Stimulated activated memory B cell treated with anti-CD40 and anti-IgM and Interleukin-4, amounts not matched to agents 10 μg/mL and 1 μg/mL and 100 μg/mL, for 72 hours (primary cell): ENCODE results near the gene ARVCF.

Source experiments
- ATAC-seq: fragments of 150-1000 bp; cut with Tn5 transposase; 2 replicates; pipeline ENCODE4 v1.10.0; 2021
- H3K27ac Mint-ChIP-seq: one replicate; pipeline ENCODE4 v1.8.0; 2022; ENCODE audit warnings: mild to moderate bottlenecking, mixed read lengths
- H3K27me3 Mint-ChIP-seq: one replicate; pipeline ENCODE4 v1.8.0; 2022; ENCODE audit warnings: mixed read lengths
- H3K36me3 Mint-ChIP-seq: one replicate; pipeline ENCODE4 v1.8.0; 2022; ENCODE audit warnings: mixed read lengths
- H3K4me1 Mint-ChIP-seq: one replicate; pipeline ENCODE4 v1.8.0; 2022; ENCODE audit warnings: mixed read lengths
- H3K4me3 Mint-ChIP-seq: one replicate; pipeline ENCODE4 v1.8.0; 2022; ENCODE audit warnings: mild to moderate bottlenecking, moderate library complexity, mixed read lengths
- H3K9me3 Mint-ChIP-seq: one replicate; pipeline ENCODE4 v1.8.0; 2022; ENCODE audit warnings: mixed read lengths

The ARVCF gene

DNA sequence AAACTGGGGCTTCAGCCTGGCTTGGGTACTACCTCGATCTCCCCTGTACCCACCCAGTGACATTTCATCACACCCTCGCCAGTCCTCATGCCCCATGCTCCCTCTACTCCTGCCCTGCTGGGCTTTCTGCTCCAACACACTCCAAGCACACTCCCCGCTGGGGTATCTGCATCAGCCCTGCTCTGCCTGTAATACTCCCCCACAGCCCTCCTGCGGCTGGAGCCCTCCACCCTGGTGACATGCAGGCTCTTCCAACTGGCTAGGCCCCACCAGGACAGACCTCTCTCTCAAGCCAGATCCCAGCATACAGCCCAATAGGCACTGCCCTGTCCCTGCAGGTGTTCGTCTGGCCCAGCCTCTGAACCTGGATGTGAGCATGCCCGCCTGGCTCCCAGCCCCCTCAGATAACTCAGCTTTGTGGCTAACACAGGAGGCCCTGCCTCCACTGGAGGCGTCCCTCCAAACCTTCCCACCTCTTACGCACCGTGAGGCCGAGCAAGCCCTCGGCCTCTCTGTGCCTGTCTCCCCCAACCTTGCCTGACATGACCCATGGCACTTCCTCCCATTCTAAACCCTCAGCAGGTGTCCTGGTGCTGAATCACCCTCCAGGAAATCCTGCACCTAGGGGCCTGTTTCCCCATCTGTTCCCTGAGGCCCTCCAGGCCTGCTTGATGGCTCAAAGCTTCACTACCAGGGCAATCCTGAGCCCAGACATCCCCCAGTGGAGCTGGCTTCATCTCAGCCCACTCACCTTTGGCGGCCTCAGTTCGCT is 41.5 kb downstream of the ARVCF start:
- no peaks in the 10 kb centered on the region for H3K36me3 Mint-ChIP-seq
- no peak overlapping the region for H3K4me3 Mint-ChIP-seq
- peaks cover 21% of the 10 kb centered on the region for H3K27me3 Mint-ChIP-seq
- H3K4me1 Mint-ChIP-seq, result peaks cover 22% of the 10 kb centered on the region
- ATAC-seq, result no peak
- no peaks in the 10 kb centered on the region for H3K9me3 Mint-ChIP-seq
- H3K27ac Mint-ChIP-seq, result no peak overlapping the region

DNA sequence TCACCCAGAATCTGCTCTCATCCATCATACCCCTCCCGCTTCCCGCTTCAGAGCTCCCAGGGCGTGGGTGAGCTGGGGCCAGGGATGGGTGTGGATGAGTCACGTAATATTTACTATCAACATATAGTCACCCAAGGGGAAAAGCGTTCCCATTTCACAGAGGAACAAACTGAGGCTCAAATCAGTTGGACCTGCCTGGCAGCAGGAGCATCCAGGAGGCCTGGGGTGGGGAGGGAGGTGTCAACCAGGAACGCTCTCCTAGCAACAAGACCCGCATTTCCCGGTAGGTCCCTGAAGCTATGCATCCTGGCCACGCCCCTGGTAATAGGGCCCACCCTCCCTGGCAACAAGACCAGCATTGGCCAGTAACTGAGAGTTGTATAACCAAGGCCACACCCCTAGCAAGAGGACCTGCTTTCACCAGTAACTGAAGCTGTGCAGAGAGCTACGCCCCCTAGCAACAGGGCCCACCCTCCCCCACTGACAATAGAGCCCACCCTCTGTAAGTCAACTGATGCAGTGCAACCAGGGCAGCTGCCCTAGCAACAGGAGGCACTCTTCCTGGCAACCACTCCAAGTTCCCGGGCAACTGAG is 42.3 kb downstream of the ARVCF start:
- H3K4me1 Mint-ChIP-seq, result peaks cover 22% of the 10 kb centered on the region
- peaks cover 1% of the 10 kb centered on the region for H3K36me3 Mint-ChIP-seq
- peaks cover 21% of the 10 kb centered on the region for H3K27me3 Mint-ChIP-seq
- H3K27ac Mint-ChIP-seq, result no peak overlapping the region
- no peak overlapping the region for H3K4me3 Mint-ChIP-seq
- H3K9me3 Mint-ChIP-seq, result no peaks in the 10 kb centered on the region
- ATAC-seq, result no peak

- peaks cover 22% of the 10 kb centered on the region for H3K4me1 Mint-ChIP-seq
- no peak for ATAC-seq
- H3K4me3 Mint-ChIP-seq, result no peak overlapping the region
- H3K27me3 Mint-ChIP-seq, result peaks cover 21% of the 10 kb centered on the region
- no peaks in the 10 kb centered on the region for H3K9me3 Mint-ChIP-seq
- H3K36me3 Mint-ChIP-seq, result peaks cover 5% of the 10 kb centered on the region
- no peak overlapping the region for H3K27ac Mint-ChIP-seq
Observed at GRCh38 chr22:19973551-19974267, 42.9 kb downstream of the ARVCF start.

GRCh38 chr22:19972652-19973550 is 43.7 kb downstream of the ARVCF start:
- Mint-ChIP-seq H3K4me3 (no peak overlapping the region), H3K36me3 (peaks cover 5% of the 10 kb centered on the region), H3K9me3 (no peaks in the 10 kb centered on the region)

DNA sequence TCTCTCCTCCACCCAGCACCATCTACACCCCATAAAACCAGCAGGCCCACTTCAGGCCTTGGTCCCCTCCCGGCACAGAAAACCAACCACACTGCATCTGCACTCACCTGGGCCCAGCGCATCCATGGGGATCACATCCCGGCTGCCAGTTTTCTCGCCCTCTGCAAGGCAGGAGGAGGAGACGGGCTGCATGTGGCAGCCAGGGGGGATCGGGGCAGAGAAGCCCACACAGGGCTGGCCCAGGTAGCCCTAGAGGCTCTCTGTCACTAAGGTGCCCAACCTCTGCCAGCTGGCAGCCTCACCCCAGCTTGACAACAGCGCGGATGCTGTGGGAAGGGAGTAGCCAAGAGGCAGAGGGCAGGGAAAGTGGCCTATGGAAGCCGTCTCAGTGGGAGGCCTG is 44.4 kb downstream of the ARVCF start:
- Mint-ChIP-seq H3K9me3 (no peaks in the 10 kb centered on the region), H3K4me3 (no peak overlapping the region), H3K27me3 (peaks cover 21% of the 10 kb centered on the region), H3K27ac (peak overlapping the region; percentile 33), H3K4me1 (peaks cover 22% of the 10 kb centered on the region), H3K36me3 (peaks cover 8% of the 10 kb centered on the region)
- no peak for ATAC-seq

More at GRCh38 chr22:19972652-19973550, 43.7 kb downstream of the ARVCF start:
- peaks cover 22% of the 10 kb centered on the region for H3K4me1 Mint-ChIP-seq
- ATAC-seq, result no peak
- H3K27me3 Mint-ChIP-seq, result peaks cover 21% of the 10 kb centered on the region
- peak overlapping the region; percentile 33 for H3K27ac Mint-ChIP-seq

DNA sequence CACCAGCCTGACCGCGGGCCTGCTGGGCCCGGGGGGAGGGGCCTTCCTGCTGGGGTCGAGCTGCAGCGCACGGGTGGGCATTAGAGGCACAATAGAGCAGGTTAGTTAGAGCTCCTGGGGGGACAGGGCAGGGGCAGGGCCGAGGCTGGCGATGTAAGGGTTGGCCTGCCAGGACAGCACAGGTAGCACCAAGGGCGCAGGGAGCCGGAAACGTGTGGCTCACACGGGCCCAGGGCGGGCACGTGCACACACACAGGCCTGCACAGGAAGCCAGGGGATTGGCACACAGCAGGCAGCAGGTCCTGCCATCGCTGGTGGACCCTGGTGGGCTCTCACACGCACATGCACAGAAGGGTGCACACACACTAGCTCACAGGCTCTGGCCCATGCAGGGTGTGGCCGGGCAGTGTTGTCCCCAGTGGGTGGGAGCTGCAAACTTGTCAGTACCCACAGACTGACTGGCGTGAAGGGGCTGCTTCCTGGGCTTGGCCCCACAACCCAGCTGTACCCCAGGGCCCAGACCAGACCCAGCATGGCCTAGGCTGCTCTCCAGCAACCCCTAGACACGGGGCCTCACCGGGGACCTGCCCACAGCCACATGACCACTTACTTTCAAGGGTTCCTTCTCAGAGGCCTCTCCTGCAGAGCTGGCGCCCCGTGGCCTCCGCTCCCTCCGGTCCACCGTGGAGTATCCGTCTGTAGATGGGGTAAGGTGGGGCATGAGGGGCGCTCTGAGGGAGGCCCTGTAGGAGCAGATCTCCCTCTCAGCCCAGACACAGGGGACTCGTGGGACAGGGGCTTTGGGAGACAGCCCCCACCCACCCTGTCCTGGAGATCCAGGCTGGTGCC is 45.1 kb downstream of the ARVCF start:
- Mint-ChIP-seq H3K27ac (peak overlapping the region; percentile 33), H3K4me1 (peaks cover 22% of the 10 kb centered on the region), H3K36me3 (peaks cover 16% of the 10 kb centered on the region), H3K9me3 (no peaks in the 10 kb centered on the region), H3K4me3 (no peak overlapping the region), H3K27me3 (peaks cover 21% of the 10 kb centered on the region)
- no peak for ATAC-seq

- H3K36me3 Mint-ChIP-seq, result peaks cover 16% of the 10 kb centered on the region
- peaks cover 22% of the 10 kb centered on the region for H3K4me1 Mint-ChIP-seq
- H3K27ac Mint-ChIP-seq, result no peak overlapping the region
Observed at GRCh38 chr22:19970479-19971275, 45.9 kb downstream of the ARVCF start.

DNA sequence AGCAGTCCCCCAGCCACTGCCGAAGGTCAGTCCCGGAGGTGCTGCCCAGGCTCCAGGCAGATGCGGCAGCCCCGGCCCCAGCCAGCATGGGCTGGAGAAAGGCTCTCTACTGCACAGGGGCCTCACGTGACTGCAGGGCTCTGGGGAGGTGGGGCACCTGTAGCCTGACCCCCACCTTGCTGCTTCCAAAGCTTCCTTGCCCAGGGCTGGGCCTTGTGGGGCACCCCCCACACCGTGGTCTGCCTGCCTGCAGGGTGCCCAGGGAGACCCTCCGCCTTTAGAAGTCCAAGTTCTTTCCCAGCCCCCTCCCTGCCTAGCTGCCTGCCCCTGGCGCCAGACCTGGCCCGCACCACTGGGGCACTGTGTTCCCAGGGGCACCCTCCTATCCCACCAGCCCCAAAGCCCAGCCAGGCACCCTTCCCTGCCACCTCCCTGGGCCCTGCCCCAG is 46.6 kb downstream of the ARVCF start:
- Mint-ChIP-seq H3K36me3 (peaks cover 16% of the 10 kb centered on the region), H3K4me3 (no peak overlapping the region), H3K27me3 (peaks cover 15% of the 10 kb centered on the region), H3K9me3 (no peaks in the 10 kb centered on the region), H3K27ac (no peak overlapping the region), H3K4me1 (peaks cover 17% of the 10 kb centered on the region)
- peak; percentile 1 for ATAC-seq

More at GRCh38 chr22:19970479-19971275, 45.9 kb downstream of the ARVCF start:
- peak; percentile 73 for ATAC-seq
- Mint-ChIP-seq H3K4me3 (peak overlapping the region; percentile 5), H3K27me3 (peaks cover 21% of the 10 kb centered on the region), H3K9me3 (no peaks in the 10 kb centered on the region)

DNA sequence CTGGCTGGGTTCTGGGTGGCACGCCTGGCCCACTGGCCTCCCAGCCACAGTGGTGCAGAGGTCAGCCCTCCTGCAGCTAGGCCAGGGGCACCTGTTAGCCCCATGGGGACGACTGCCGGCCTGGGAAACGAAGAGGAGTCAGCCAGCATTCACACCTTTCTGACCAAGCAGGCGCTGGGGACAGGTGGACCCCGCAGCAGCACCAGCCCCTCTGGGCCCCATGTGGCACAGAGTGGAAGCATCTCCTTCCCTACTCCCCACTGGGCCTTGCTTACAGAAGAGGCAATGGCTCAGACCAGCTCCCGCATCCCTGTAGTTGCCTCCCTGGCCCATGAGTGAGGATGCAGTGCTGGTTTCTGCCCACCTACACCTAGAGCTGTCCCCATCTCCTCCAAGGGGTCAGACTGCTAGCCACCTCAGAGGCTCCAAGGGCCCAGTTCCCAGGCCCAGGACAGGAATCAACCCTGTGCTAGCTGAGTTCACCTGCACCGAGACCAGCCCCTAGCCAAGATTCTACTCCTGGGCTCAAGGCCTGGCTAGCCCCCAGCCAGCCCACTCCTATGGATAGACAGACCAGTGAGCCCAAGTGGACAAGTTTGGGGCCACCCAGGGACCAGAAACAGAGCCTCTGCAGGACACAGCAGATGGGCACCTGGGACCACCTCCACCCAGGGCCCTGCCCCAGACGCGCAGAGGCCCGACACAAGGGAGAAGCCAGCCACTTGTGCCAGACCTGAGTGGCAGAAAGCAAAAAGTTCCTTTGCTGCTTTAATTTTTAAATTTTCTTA is 47.3 kb downstream of the ARVCF start:
- no peak overlapping the region for H3K4me3 Mint-ChIP-seq
- peaks cover 9% of the 10 kb centered on the region for H3K27me3 Mint-ChIP-seq
- peaks cover 10% of the 10 kb centered on the region for H3K4me1 Mint-ChIP-seq
- ATAC-seq, result no peak
- no peak overlapping the region for H3K27ac Mint-ChIP-seq
- H3K9me3 Mint-ChIP-seq, result no peaks in the 10 kb centered on the region
- peaks cover 16% of the 10 kb centered on the region for H3K36me3 Mint-ChIP-seq

DNA sequence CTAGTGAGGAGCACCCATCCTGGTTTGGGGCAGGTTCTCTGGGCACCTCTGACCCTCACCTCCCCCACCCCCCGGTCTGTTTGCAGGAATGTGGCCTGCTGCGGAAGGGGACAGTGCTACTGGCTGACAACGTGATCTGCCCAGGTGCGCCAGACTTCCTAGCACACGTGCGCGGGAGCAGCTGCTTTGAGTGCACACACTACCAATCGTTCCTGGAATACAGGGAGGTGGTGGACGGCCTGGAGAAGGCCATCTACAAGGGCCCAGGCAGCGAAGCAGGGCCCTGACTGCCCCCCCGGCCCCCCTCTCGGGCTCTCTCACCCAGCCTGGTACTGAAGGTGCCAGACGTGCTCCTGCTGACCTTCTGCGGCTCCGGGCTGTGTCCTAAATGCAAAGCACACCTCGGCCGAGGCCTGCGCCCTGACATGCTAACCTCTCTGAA is 48.2 kb downstream of the ARVCF start:
- no peak for ATAC-seq
- H3K4me3 Mint-ChIP-seq, result no peak overlapping the region
- H3K27ac Mint-ChIP-seq, result no peak overlapping the region
- peaks cover 16% of the 10 kb centered on the region for H3K36me3 Mint-ChIP-seq
- H3K9me3 Mint-ChIP-seq, result no peaks in the 10 kb centered on the region
- peaks cover 1% of the 10 kb centered on the region for H3K27me3 Mint-ChIP-seq
- H3K4me1 Mint-ChIP-seq, result peaks cover 9% of the 10 kb centered on the region

DNA sequence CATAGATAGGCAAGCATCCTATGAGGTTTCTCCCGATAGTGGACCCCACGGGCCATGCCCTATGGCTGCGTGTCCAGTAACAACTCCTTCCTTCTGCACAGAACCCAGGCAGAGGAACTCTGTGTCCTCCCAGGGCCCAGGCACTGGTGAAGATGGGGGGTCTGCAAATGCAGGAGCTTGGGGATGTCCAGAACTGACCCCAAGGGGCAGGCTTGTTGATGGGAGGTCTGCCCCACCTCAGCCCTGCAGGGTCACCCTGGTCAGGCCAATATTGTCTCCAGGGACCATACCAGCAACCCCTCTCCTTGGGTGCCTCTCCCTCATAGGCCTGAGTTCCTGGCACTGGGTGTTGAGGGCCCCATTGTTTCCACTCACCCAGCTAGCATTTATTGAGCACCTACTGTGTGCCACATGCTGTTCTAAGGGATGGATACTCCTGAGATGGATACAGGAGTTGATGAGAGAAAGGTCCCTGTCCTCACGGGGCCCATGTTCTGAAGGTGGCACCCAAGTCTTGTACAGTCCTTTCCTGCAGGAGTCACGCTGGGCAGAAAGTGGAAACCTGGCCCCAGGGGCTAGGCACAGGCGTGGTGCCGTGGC is 48.7 kb downstream of the ARVCF start:
- H3K27ac Mint-ChIP-seq, result no peak overlapping the region
- no peaks in the 10 kb centered on the region for H3K27me3 Mint-ChIP-seq
- peaks cover 9% of the 10 kb centered on the region for H3K4me1 Mint-ChIP-seq
- ATAC-seq, result no peak
- no peaks in the 10 kb centered on the region for H3K9me3 Mint-ChIP-seq
- H3K36me3 Mint-ChIP-seq, result peaks cover 19% of the 10 kb centered on the region
- H3K4me3 Mint-ChIP-seq, result no peak overlapping the region

- ATAC-seq, result no peak
- Mint-ChIP-seq H3K27me3 (no peaks in the 10 kb centered on the region), H3K4me1 (peaks cover 9% of the 10 kb centered on the region), H3K4me3 (no peak overlapping the region), H3K36me3 (peaks cover 20% of the 10 kb centered on the region), H3K27ac (no peak overlapping the region), H3K9me3 (no peaks in the 10 kb centered on the region)
Observed at GRCh38 chr22:19966908-19967750, 49.5 kb downstream of the ARVCF start.
